ENCODE data around the gene G0S2.

DNA sequence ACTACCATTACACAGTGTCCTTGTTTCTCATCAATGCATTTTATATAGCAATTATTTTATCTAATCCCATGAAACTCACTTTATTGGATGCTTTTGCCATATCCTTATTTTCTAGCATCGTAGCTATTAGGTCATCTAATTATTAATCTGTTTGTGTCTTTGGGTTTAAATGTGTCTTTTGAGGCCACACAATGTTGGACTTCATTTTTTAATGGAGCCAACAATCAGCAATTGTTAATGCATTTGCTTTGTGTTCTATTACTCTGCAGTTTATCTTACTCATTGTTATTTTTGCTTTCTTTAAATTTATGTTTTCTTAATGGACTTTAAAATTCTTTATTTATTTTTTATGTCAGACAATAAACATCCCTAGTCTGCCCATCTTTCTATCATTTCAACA is 27.6 kb downstream of the G0S2 start:
- TF ChIP-seq, protein P1, sequence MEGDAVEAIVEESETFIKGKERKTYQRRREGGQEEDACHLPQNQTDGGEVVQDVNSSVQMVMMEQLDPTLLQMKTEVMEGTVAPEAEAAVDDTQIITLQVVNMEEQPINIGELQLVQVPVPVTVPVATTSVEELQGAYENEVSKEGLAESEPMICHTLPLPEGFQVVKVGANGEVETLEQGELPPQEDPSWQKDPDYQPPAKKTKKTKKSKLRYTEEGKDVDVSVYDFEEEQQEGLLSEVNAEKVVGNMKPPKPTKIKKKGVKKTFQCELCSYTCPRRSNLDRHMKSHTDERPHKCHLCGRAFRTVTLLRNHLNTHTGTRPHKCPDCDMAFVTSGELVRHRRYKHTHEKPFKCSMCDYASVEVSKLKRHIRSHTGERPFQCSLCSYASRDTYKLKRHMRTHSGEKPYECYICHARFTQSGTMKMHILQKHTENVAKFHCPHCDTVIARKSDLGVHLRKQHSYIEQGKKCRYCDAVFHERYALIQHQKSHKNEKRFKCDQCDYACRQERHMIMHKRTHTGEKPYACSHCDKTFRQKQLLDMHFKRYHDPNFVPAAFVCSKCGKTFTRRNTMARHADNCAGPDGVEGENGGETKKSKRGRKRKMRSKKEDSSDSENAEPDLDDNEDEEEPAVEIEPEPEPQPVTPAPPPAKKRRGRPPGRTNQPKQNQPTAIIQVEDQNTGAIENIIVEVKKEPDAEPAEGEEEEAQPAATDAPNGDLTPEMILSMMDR (IDR thresholded peaks at IDR 0.05 in 2 of 3, conservative IDR thresholded peaks at IDR 0.05 in 1 of 3; ENCODE audit: control insufficient read depth in 2 of 3, extremely low read depth in 1 of 3, insufficient read depth in 1 of 3, low read depth in 3 of 3, low read length in 3 of 3), result no peak
- TF ChIP-seq CBX3 (IDR thresholded peaks at IDR 0.05; ENCODE audit: borderline replicate concordance, low read depth) (no peak), LARP7 (IDR thresholded peaks at IDR 0.05) (no peak), ZNF274 (IDR thresholded peaks at IDR 0.05; ENCODE audit: insufficient read depth, insufficient read length) (no peak), ESRRA (IDR thresholded peaks at IDR 0.05; ENCODE audit: low read length) (no peak), CHD1 (IDR thresholded peaks at IDR 0.05; ENCODE audit: low read depth, low read length) (no peak)

Measured in GM12878 (cell line).